ENCODE measurements around the gene MYO5A. TPM values are rescaled to one million over a fixed set of nuclear protein-coding genes. Genes with fewer than 3 reads are reported as not detected.
"Not testable (repeated sequence)": the region's sequence is repeated elsewhere in the genome, so short reads cannot be mapped to it uniquely, and the experiment has no call there.

MYO5A gene
- total RNA-seq, 1 experiment from 2014 or later: 61.1 TPM

DNA sequence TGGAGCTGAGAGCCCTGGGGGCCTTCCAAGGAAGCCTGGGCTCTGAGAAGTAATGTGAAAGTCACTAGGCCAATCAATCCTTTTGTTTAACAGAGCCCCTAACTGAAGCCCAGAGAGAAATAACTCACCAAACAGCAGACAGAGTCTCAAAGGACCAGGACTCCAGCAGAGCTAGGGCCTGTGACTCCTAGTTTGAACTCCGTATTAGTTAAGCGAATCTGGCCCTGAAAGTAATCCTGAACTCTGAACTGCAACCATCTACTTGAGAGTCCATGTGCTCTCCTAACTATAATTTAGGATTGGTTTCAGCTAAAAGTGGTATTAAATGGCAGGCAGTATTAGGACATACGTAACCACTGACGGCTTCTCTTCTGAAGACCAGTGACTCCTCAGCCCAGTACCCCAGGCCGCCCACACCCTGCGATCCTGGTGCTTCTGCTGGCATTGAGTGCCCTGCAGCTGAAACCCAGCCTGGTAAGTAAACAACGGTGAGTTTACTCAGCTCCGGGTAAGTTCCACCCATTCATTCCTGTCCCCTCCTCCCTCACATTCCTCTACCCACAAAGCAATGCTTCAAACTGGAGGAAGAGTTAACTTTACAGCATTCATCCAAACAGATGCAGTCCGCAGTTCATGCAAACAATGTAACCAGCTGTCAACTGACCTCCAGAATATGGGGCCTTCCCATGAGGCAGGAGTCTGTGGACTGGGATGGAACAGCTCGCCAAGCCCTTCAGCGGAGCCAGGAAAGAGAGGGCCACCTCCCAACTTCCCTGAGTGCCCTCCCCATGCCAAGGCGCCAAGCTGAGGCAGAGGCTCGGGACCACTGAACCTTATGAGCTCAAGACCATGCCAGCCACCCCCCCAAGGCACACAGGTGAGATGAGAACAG, 240.4 kb downstream of the MYO5A start:
- TF ChIP-seq TCF7L2 (IDR thresholded peaks at IDR 0.05; ENCODE audit: low read depth, low read length) (no peak), SIN3A (IDR thresholded peaks at IDR 0.05; ENCODE audit: borderline replicate concordance, insufficient read depth, low read depth, low read length) (0 out of 2 replicates have a peak, but pooled peaks have one; percentile 45), REST (IDR thresholded peaks at IDR 0.05; ENCODE audit: insufficient read depth in 1 of 2, low read depth in 2 of 2, low read length in 1 of 2) (no peak), POLR2AphosphoS5 (IDR thresholded peaks at IDR 0.05; ENCODE audit: low read depth, low read length) (peak; percentile 71)
- TF ChIP-seq, protein P1, sequence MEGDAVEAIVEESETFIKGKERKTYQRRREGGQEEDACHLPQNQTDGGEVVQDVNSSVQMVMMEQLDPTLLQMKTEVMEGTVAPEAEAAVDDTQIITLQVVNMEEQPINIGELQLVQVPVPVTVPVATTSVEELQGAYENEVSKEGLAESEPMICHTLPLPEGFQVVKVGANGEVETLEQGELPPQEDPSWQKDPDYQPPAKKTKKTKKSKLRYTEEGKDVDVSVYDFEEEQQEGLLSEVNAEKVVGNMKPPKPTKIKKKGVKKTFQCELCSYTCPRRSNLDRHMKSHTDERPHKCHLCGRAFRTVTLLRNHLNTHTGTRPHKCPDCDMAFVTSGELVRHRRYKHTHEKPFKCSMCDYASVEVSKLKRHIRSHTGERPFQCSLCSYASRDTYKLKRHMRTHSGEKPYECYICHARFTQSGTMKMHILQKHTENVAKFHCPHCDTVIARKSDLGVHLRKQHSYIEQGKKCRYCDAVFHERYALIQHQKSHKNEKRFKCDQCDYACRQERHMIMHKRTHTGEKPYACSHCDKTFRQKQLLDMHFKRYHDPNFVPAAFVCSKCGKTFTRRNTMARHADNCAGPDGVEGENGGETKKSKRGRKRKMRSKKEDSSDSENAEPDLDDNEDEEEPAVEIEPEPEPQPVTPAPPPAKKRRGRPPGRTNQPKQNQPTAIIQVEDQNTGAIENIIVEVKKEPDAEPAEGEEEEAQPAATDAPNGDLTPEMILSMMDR (IDR thresholded peaks at IDR 0.05): no peak
- H3K36me3 ChIP-seq (ENCODE audit: control insufficient read depth, insufficient read depth, low read length): no peaks in the 10 kb centered on the region
- CTCF ChIA-PET: interaction anchor here (0.6 kb wide), 1 partner anchor 516 kb away, joined by 6 read pairs; no protein-coding TSS in a partner anchor
- ATAC-seq: peak; percentile 93
- DNase-seq (ENCODE audit: low read depth, low spot score): peak; percentile 38
- peak overlapping the region; percentile 92 for H3K27ac ChIP-seq (ENCODE audit: low read length)
- POLR2A ChIA-PET: interaction anchor here (0.6 to 1.1 kb wide), 2 partner anchors 32 to 79 kb away, joined by 4 to 8 read pairs; no protein-coding TSS in a partner anchor
- H3K9me3 ChIP-seq (ENCODE audit: control insufficient read depth, insufficient read depth, low read depth, low read length): no peaks in the 10 kb centered on the region
- H3K4me3 ChIP-seq (ENCODE audit: low read depth in 2 of 2, low read length in 2 of 2): peak overlapping the region; percentile 11 to 38; a peak in 3 of 4 replicates
- H3K4me1 ChIP-seq (ENCODE audit: control insufficient read depth, insufficient read depth, low read length): peaks cover 47% of the 10 kb centered on the region
- H3K27me3 ChIP-seq (ENCODE audit: control insufficient read depth, insufficient read depth, low read length): no peaks in the 10 kb centered on the region
- intact Hi-C loops (cut with micrococcal nuclease; ENCODE audit: unreplicated experiment) (no loop called here), in situ Hi-C loops (cut with HindIII; ENCODE audit: low pct_unique_long_range_greater_than_20kb, low sequenced_read_pairs) (no loop called here)
- BruUV-seq (replicated peaks): no TSS peak

- Histone ChIP-seq H3K36me3 (ENCODE audit: control insufficient read depth, insufficient read depth, low read length) (no peaks in the 10 kb centered on the region), H3K27me3 (ENCODE audit: control insufficient read depth, insufficient read depth, low read length) (no peaks in the 10 kb centered on the region), H3K27ac (ENCODE audit: low read length) (peak overlapping the region; percentile 92; the same call in 1 of the 2 replicates), H3K9me3 (ENCODE audit: control insufficient read depth, insufficient read depth, low read depth, low read length) (no peaks in the 10 kb centered on the region), H3K4me3 (ENCODE audit: low read depth in 2 of 2, low read length in 2 of 2) (no peak overlapping the region), H3K4me1 (ENCODE audit: control insufficient read depth, insufficient read depth, low read length) (peaks cover 41% of the 10 kb centered on the region)
- no TSS peak for BruUV-seq (replicated peaks)
- ATAC-seq (no peak), DNase-seq (ENCODE audit: low read depth, low spot score) (no peak)
- ChIA-PET POLR2A (no interaction called here), CTCF (no interaction called here)
- TF ChIP-seq POLR2AphosphoS5 (IDR thresholded peaks at IDR 0.05; ENCODE audit: low read depth, low read length): no peak
- intact Hi-C loops (cut with micrococcal nuclease; ENCODE audit: unreplicated experiment): no loop called here
- in situ Hi-C loops (cut with HindIII; ENCODE audit: low pct_unique_long_range_greater_than_20kb, low sequenced_read_pairs): no loop called here
These were observed 241.6 kb downstream of the MYO5A start for GRCh38 chr15:52287114-52287513.

DNA sequence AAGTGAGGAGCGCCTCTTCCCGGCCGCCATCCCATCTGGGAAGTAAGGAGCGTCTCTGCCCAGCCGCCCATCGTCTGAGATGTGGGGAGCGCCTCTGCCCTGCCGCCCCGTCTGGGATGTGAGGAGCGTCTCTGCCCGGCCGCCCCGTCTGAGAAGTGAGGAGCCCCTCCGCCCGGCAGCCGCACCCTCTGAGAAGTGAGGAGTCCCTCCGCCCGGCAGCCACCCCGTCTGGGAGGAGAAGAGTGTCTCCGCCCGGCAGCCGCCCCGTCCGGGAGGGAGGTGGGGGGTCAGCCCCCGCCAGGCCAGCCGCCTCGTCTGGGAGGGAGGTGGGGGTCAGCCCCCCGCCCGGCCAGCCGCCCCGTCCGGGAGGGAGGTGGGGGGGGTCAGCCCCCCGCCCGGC, 242.7 kb downstream of the MYO5A start:
- H3K36me3 ChIP-seq (ENCODE audit: control insufficient read depth, insufficient read depth, low read length); in situ Hi-C loops (cut with HindIII; ENCODE audit: low pct_unique_long_range_greater_than_20kb, low sequenced_read_pairs); H3K9me3 ChIP-seq (ENCODE audit: control insufficient read depth, insufficient read depth, low read depth, low read length); H3K27me3 ChIP-seq (ENCODE audit: control insufficient read depth, insufficient read depth, low read length); POLR2A ChIA-PET; BruUV-seq (replicated peaks); intact Hi-C loops (cut with micrococcal nuclease; ENCODE audit: unreplicated experiment); DNase-seq (ENCODE audit: low read depth, low spot score); H3K27ac ChIP-seq (ENCODE audit: low read length); ATAC-seq; H3K4me3 ChIP-seq (ENCODE audit: low read depth in 2 of 2, low read length in 2 of 2); CTCF ChIA-PET: not testable (repeated sequence)
- H3K4me1 ChIP-seq (ENCODE audit: control insufficient read depth, insufficient read depth, low read length): peaks cover 40% of the 10 kb centered on the region
